ENCODE data around the gene GNLY.
"Not testable (repeated sequence)": the region's sequence is repeated elsewhere in the genome, so short reads cannot be mapped to it uniquely, and the experiment has no call there.

The GNLY gene

GRCh38 chr2:85669549-85669948 lies 24.6 kb upstream of the GNLY start:
- no peak for TF ChIP-seq CTCF (IDR thresholded peaks at IDR 0.05; ENCODE audit: control insufficient read depth, insufficient read depth, low read depth, low read length, missing control alignments)
- DNase-seq (ENCODE audit: low read depth) = no peak
- no peak overlapping the region for H3K4me3 ChIP-seq (ENCODE audit: control insufficient read depth, low read depth, low read length)

- not testable (repeated sequence) for H3K4me3 ChIP-seq (ENCODE audit: control insufficient read depth, low read depth, low read length); DNase-seq (ENCODE audit: low read depth)
Measured at GRCh38 chr2:85670416-85670815, 23.7 kb upstream of the GNLY start.

GRCh38 chr2:85672456-85672855 lies 21.7 kb upstream of the GNLY start:
- no peak for DNase-seq (ENCODE audit: low read depth)
- H3K4me3 ChIP-seq (ENCODE audit: control insufficient read depth, low read depth, low read length) = no peak overlapping the region
- no peak for TF ChIP-seq CTCF (IDR thresholded peaks at IDR 0.05; ENCODE audit: control insufficient read depth, insufficient read depth, low read depth, low read length, missing control alignments)

- H3K4me3 ChIP-seq (ENCODE audit: control insufficient read depth, low read depth, low read length) = no peak overlapping the region
- no peak for TF ChIP-seq CTCF (IDR thresholded peaks at IDR 0.05; ENCODE audit: control insufficient read depth, insufficient read depth, low read depth, low read length, missing control alignments)
- DNase-seq (ENCODE audit: low read depth) = no peak
Measured at GRCh38 chr2:85673716-85674375, 20.3 kb upstream of the GNLY start.

- DNase-seq (ENCODE audit: low read depth) = no peak
- H3K4me3 ChIP-seq (ENCODE audit: control insufficient read depth, low read depth, low read length) = no peak overlapping the region
- no peak for TF ChIP-seq CTCF (IDR thresholded peaks at IDR 0.05; ENCODE audit: control insufficient read depth, insufficient read depth, low read depth, low read length, missing control alignments)
Measured at GRCh38 chr2:85674417-85674816, 19.7 kb upstream of the GNLY start.

- H3K4me3 ChIP-seq (ENCODE audit: control insufficient read depth, low read depth, low read length) = no peak overlapping the region
- DNase-seq (ENCODE audit: low read depth) = no peak
- no peak for TF ChIP-seq CTCF (IDR thresholded peaks at IDR 0.05; ENCODE audit: control insufficient read depth, insufficient read depth, low read depth, low read length, missing control alignments)
Measured at GRCh38 chr2:85675427-85675826, 18.7 kb upstream of the GNLY start.

- no peak for DNase-seq (ENCODE audit: low read depth)
- H3K4me3 ChIP-seq (ENCODE audit: control insufficient read depth, low read depth, low read length) = no peak overlapping the region
- no peak for TF ChIP-seq CTCF (IDR thresholded peaks at IDR 0.05; ENCODE audit: control insufficient read depth, insufficient read depth, low read depth, low read length, missing control alignments)
Measured at GRCh38 chr2:85675866-85676548, 18.2 kb upstream of the GNLY start.

Data from AG09309 (cell line).